Measurements from ENCODE around the gene ARID1A. TPM values are rescaled to one million over a fixed set of nuclear protein-coding genes. Genes with fewer than 3 reads are reported as not detected.

The ARID1A gene
- total RNA-seq, 1 experiment from 2014 or later, result 120 TPM

DNA sequence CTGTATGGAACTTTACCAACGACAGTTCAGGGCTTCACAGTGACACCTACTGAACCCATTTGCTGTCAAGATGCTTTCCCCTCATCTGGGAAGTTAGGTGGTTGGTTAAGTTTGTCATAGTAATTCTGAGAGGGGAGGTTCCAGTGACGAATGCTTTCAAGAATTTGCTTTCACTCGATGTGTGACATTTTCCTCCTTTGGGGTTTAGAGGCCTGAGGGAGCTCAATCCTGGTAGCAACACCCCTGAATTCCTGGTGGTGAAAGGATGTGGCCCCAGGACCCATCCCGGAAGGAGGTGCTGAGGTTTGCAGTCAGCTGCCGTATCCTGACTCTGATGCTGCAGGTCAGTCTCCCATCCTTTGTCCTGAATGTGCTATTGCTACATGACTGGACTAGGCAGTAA is 94.7 kb downstream of the ARID1A start:
- ChIA-PET POLR2A (ENCODE audit: low non-redundant PET) (interaction anchor here (0.8 kb wide), 1 partner anchor 9 kb away, joined by 3 read pairs; no protein-coding TSS in a partner anchor), CTCF (interaction anchor here (1.1 to 4.4 kb wide), 2 partner anchors 113 to 188 kb away, joined by 4 to 53 read pairs; no protein-coding TSS in a partner anchor)
- Histone ChIP-seq H3K4me3 (ENCODE audit: low read depth, low read length, poor library complexity, severe bottlenecking) (no peak overlapping the region), H3K4me1 (ENCODE audit: insufficient read depth, low read length, poor library complexity, severe bottlenecking) (peaks cover 23% of the 10 kb centered on the region), H3K9me3 (ENCODE audit: low read depth, low read length, poor library complexity, severe bottlenecking) (no peaks in the 10 kb centered on the region), H3K27me3 (replicated peaks; ENCODE audit: insufficient read depth, low read depth, low read length, poor library complexity) (no peaks in the 10 kb centered on the region), H3K36me3 (ENCODE audit: insufficient read depth, low read length, poor library complexity, severe bottlenecking) (no peaks in the 10 kb centered on the region), H3K27ac (ENCODE audit: low read depth, low read length, poor library complexity, severe bottlenecking) (no peak overlapping the region)
- no TSS peak for BruUV-seq (replicated peaks)
- intact Hi-C loops (cut with micrococcal nuclease; ENCODE audit: unreplicated experiment), result no loop called here
- no peak for TF ChIP-seq CTCF (conservative IDR thresholded peaks at IDR 0.05; ENCODE audit: low read depth, low read length)
- no peak for TF ChIP-seq EZH2 (IDR thresholded peaks at IDR 0.05; ENCODE audit: borderline replicate concordance, low read depth, low read length, poor library complexity, severe bottlenecking)
- DNase-seq (ENCODE audit: low spot score), result no peak

GRCh38 chr1:26791148-26791547 is 95.3 kb downstream of the ARID1A start:
- Histone ChIP-seq H3K36me3 (ENCODE audit: insufficient read depth, low read length, poor library complexity, severe bottlenecking) (no peaks in the 10 kb centered on the region), H3K27ac (ENCODE audit: low read depth, low read length, poor library complexity, severe bottlenecking) (no peak overlapping the region), H3K4me1 (ENCODE audit: insufficient read depth, low read length, poor library complexity, severe bottlenecking) (peaks cover 17% of the 10 kb centered on the region), H3K4me3 (ENCODE audit: low read depth, low read length, poor library complexity, severe bottlenecking) (no peak overlapping the region), H3K9me3 (ENCODE audit: low read depth, low read length, poor library complexity, severe bottlenecking) (no peaks in the 10 kb centered on the region), H3K27me3 (replicated peaks; ENCODE audit: insufficient read depth, low read depth, low read length, poor library complexity) (no peaks in the 10 kb centered on the region)
- ChIA-PET POLR2A (ENCODE audit: low non-redundant PET) (interaction anchor here (0.8 kb wide), 1 partner anchor 8 kb away, joined by 3 read pairs; no protein-coding TSS in a partner anchor), CTCF (interaction anchor here (4.4 kb wide), 1 partner anchor 188 kb away, joined by 53 read pairs; no protein-coding TSS in a partner anchor)
- TF ChIP-seq EZH2 (IDR thresholded peaks at IDR 0.05; ENCODE audit: borderline replicate concordance, low read depth, low read length, poor library complexity, severe bottlenecking), result no peak
- TF ChIP-seq CTCF (conservative IDR thresholded peaks at IDR 0.05; ENCODE audit: low read depth, low read length), result no peak
- intact Hi-C loops (cut with micrococcal nuclease; ENCODE audit: unreplicated experiment), result no loop called here
- DNase-seq (ENCODE audit: low spot score), result no peak
- BruUV-seq (replicated peaks), result no TSS peak

DNA sequence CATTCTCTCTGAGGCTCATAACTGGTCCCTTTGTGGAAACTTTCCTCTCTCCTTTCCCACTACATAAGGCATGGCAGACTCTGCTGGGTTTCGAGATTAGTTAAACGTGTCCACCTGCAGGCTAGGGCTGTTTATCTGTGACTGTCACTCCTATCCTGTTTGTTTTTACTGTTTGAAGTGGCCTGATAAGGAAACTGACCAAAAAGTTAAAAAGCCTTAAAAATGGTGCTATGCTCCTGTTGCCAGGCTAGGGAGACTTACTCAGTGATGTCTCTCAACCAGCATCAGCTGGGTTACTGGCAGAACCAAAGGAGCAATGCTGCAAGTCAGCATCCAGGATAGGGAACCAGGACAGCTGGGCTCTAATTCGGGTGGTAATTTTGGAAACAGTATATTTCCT is 95.8 kb downstream of the ARID1A start:
- Histone ChIP-seq H3K27ac (ENCODE audit: low read depth, low read length, poor library complexity, severe bottlenecking) (no peak overlapping the region), H3K9me3 (ENCODE audit: low read depth, low read length, poor library complexity, severe bottlenecking) (no peaks in the 10 kb centered on the region), H3K4me1 (ENCODE audit: insufficient read depth, low read length, poor library complexity, severe bottlenecking) (peaks cover 12% of the 10 kb centered on the region), H3K4me3 (ENCODE audit: low read depth, low read length, poor library complexity, severe bottlenecking) (no peak overlapping the region), H3K27me3 (replicated peaks; ENCODE audit: insufficient read depth, low read depth, low read length, poor library complexity) (no peaks in the 10 kb centered on the region), H3K36me3 (ENCODE audit: insufficient read depth, low read length, poor library complexity, severe bottlenecking) (no peaks in the 10 kb centered on the region)
- no TSS peak for BruUV-seq (replicated peaks)
- ChIA-PET CTCF (interaction anchor here (4.4 kb wide), 1 partner anchor 189 kb away, joined by 53 read pairs; no protein-coding TSS in a partner anchor), POLR2A (ENCODE audit: low non-redundant PET) (interaction anchor here (0.8 kb wide), 1 partner anchor 8 kb away, joined by 3 read pairs; no protein-coding TSS in a partner anchor)
- no peak for DNase-seq (ENCODE audit: low spot score)
- intact Hi-C loops (cut with micrococcal nuclease; ENCODE audit: unreplicated experiment), result no loop called here
- TF ChIP-seq EZH2 (IDR thresholded peaks at IDR 0.05; ENCODE audit: borderline replicate concordance, low read depth, low read length, poor library complexity, severe bottlenecking) (no peak), CTCF (conservative IDR thresholded peaks at IDR 0.05; ENCODE audit: low read depth, low read length) (no peak)

Data from A673 (cell line).